ENCODE data around the gene CALU.

CALU gene

GRCh38 chr7:128739048-128739962 lies at the start of gene CALU:
Gene CALU (plus strand): TSS chr7:128739359. CDS start chr7:128748584, 9,225 bp downstream.
- DNase-seq (ENCODE audit: low read depth in 2 of 2): peak; percentile 97
- peak within 1 kb of the TSS; percentile 95 to 98 for H3K4me3 ChIP-seq (replicated peaks in 1 of 2; ENCODE audit: low read depth in 2 of 2, low read length in 2 of 2)
- TF ChIP-seq, protein P1, sequence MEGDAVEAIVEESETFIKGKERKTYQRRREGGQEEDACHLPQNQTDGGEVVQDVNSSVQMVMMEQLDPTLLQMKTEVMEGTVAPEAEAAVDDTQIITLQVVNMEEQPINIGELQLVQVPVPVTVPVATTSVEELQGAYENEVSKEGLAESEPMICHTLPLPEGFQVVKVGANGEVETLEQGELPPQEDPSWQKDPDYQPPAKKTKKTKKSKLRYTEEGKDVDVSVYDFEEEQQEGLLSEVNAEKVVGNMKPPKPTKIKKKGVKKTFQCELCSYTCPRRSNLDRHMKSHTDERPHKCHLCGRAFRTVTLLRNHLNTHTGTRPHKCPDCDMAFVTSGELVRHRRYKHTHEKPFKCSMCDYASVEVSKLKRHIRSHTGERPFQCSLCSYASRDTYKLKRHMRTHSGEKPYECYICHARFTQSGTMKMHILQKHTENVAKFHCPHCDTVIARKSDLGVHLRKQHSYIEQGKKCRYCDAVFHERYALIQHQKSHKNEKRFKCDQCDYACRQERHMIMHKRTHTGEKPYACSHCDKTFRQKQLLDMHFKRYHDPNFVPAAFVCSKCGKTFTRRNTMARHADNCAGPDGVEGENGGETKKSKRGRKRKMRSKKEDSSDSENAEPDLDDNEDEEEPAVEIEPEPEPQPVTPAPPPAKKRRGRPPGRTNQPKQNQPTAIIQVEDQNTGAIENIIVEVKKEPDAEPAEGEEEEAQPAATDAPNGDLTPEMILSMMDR (IDR thresholded peaks at IDR 0.05; ENCODE audit: low read depth, low read length): no peak

- TF ChIP-seq, protein P1 (IDR thresholded peaks at IDR 0.05; ENCODE audit: low read depth, low read length): no peak
- no peak overlapping the region for H3K4me3 ChIP-seq (replicated peaks in 1 of 2; ENCODE audit: low read depth in 2 of 2, low read length in 2 of 2)
- no peak for DNase-seq (ENCODE audit: low read depth in 2 of 2)
Observed at GRCh38 chr7:128691227-128691626, 47.9 kb upstream of the CALU start.

DNA sequence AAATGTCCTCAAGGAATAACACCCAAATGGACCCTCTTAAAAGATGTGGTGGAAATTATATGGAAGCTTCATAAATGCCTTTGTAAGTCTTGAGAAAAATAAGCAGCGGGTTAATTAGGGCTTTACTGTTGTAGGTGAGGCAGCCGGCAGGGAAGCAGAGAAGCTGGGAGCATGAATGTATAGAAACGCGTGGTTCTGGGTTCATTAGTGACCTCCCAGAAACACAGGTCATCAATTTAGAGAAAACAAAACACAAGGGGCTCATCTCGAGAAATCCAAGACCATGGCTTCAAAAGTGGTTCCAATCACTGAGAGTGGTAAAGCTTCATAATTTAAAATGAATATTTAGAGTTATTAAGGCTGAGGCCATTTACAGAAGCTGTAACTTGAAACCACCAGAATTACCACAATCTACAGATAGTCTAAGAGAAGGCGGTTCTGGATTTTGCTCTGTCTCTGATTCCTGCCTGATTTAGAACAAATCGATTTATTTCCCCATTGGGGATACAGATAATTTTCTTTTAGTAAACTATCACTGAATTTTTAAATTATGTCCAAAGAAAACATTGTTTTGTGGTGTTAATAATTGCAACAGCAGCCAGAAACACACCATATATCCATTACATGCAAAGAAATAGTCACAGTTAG lies 46.4 kb upstream of the CALU start:
- DNase-seq (ENCODE audit: low read depth in 2 of 2): no peak
- no peak overlapping the region for H3K4me3 ChIP-seq (replicated peaks in 1 of 2; ENCODE audit: low read depth in 2 of 2, low read length in 2 of 2)
- TF ChIP-seq, protein P1 (IDR thresholded peaks at IDR 0.05; ENCODE audit: low read depth, low read length): no peak

DNA sequence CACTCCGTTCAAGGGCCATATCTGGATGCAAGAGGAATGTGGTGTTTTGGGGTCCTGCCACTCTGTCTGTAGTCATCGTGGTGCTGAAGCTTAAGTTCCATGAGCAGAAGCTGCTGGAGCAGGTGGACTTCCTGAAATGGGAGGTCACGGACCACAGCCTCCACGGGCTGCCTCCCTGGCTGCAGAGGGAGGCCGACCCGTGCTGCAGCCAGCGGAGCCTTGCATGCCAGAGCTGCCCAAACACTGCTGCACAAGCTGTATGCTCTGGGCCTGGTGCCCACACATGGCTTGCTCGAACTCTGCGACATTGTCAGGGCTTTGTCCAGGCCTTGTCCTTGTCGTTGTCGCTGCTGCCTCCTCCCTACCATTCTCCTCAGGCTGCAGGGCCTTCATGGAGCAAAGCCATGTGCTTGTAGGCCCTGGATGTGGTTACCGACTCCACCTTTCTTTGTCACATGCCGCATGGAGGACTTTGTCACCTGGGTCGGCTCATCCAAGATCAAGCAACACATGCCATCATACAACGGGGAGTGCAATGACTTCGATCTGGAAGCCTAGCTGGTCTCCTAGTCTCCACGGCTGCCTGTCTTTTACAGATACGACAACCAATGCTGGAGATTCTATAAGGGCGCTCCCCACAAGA lies 45.7 kb upstream of the CALU start:
- H3K4me3 ChIP-seq (replicated peaks in 1 of 2; ENCODE audit: low read depth in 2 of 2, low read length in 2 of 2): no peak overlapping the region
- TF ChIP-seq, protein P1 (IDR thresholded peaks at IDR 0.05; ENCODE audit: low read depth, low read length): no peak

GRCh38 chr7:128694738-128695137 lies 44.4 kb upstream of the CALU start:
- DNase-seq (ENCODE audit: low read depth in 2 of 2): no peak
- H3K4me3 ChIP-seq (replicated peaks in 1 of 2; ENCODE audit: low read depth in 2 of 2, low read length in 2 of 2): no peak overlapping the region
- TF ChIP-seq, protein P1 (IDR thresholded peaks at IDR 0.05; ENCODE audit: low read depth, low read length): no peak

More for the DNA sequence above, 45.7 kb upstream of the CALU start:
- DNase-seq (ENCODE audit: low read depth in 2 of 2): no peak

- peak; percentile 68 to 75 for DNase-seq (ENCODE audit: low read depth in 2 of 2)
- peak overlapping the region; percentile 51 for H3K4me3 ChIP-seq (replicated peaks in 1 of 2; ENCODE audit: low read depth in 2 of 2, low read length in 2 of 2)
- TF ChIP-seq, protein P1 (IDR thresholded peaks at IDR 0.05; ENCODE audit: low read depth, low read length): peak; percentile 43
Observed at GRCh38 chr7:128697302-128697905, 41.8 kb upstream of the CALU start.
